RCC 7860 (cell line): ENCODE results near the gene A4GALT.
A peak's percentile ranks its signal among the peaks of the same experiment; 100 is the strongest.
"Not testable (repeated sequence)": the region's sequence is repeated elsewhere in the genome, so short reads cannot be mapped to it uniquely, and the experiment has no call there.

Experiments
- DNase-seq: peaks from one replicate; pipeline ENCODE4 v3.0.0-alpha.2; 2015; ENCODE audit warnings: low spot score
- FAIRE-seq: peaks from 2 replicates; lab custom pipeline; 2012; peaks lifted over from hg19 to GRCh38; lab: Jason Lieb, UNC

The A4GALT gene, protein sequence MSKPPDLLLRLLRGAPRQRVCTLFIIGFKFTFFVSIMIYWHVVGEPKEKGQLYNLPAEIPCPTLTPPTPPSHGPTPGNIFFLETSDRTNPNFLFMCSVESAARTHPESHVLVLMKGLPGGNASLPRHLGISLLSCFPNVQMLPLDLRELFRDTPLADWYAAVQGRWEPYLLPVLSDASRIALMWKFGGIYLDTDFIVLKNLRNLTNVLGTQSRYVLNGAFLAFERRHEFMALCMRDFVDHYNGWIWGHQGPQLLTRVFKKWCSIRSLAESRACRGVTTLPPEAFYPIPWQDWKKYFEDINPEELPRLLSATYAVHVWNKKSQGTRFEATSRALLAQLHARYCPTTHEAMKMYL

DNA sequence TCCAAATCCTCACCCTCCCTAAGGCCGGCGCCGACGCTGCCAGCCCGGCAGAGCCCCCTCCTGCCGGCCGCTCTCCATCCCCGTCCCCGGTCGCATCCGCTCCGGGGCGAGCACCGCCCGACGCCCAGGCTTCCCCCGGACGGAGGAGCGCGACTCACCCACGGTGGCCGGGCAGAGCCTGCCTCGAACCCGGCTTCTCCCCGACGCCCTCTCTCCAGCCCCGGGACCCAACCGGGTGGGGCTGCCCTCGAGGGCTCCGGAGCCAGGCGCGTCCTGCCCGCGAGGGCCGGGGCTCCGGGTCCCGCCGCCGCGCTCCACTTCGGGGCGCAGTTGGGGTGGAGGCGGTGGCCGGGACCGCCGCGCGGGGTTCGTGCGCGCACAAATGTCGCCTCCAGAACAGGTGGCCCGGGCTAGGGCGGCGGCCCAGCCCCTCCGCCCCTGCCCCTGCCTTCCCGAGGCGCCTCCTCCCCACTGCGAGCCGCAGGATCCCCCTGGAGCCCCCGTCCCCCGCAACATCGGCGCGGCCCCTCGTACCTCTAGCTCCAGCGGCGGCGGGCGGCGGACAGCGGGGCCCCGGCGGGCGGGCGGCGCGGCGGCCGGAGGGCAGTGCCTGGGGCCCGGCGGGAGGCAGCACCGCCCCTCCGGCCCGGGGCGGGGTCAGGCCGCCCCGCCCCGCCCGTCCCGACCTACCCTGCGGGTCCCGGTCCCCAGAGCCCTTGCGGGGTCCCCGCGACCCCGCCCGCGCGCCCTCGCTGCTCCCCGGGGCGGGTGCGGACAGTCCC is at the start of gene A4GALT:
Gene A4GALT, minus strand, starts transcription at position 608 of the 782 bp plus-strand sequence. CDS start 26,919 bp downstream, outside the sequence.
- no peak for FAIRE-seq
- no peak for DNase-seq

DNA sequence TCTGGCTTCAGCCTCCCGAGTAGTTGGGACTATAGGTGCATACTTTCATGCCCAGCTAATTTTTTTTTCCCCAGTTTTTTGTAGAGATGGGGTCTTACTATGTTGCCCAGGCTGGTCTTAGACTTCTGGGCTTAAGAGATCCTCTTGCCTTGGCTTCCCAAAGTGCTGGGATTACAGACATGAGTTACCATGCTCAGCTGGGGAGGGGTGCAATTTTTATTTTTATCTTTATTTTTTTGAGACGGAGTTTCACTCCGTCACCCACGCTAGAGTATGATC is 49.7 kb upstream of the A4GALT start:
- DNase-seq, result no peak
- FAIRE-seq, result no peak

DNA sequence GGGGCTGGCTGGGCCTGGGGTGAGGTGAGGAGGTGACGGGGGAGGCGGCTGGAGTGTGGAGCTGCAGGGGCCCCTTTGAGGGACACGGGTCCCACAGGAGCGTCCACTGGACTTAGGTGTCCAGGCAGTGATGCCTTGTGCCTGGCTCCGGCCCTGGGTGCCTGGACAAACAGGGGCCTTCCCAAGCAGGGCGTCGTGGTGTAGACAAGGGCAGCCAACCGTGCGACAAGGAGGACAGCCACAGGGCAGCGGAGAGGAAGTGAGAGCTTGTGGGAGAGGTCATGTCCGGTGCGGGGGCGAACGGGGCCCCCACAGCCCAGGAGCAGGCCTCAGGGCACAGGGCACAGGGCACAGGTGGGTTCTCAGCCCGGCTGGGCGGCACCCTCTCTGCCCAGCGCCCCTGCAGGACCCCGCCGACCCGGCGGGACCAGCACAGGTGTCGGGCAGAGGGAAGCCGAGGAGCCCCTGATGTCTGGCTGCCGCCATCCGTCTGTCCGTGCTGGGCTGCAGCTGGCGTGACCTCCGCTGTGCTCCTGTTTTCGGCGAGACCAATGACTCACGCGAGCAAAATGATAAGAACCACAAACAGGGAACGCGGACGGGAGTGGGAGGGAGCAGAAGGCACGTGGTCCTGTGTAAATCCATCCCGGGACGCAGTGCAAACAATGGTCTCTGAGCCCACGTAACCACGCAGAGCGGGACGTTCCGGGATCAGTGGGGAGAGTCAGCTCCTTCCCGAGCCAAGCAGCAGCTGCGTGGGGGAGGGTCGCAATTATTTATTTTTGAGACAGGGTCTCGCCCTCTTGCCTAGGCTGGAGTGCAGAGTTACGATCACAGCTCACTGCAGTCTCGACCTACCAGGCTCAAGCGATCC is 49.1 kb upstream of the A4GALT start:
- FAIRE-seq (peak; percentile 62), DNase-seq (peak; percentile 82)

DNA sequence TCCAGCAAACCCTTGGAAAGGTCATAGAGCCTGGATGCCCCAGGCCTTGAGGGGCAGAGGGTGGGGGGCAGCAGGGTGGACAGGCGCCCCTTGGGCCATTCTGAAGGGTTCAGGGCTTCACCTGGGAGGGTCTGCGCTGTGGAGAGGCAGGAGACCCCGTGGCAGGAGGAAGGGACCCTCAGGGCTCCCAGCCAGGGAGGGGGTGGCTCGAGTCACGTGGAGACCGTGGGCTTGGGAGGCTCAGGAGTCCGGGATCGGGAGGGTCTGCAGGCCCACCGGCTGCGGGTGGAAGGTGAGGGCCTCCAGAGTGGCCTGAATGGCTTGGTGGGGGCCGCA is 48.5 kb upstream of the A4GALT start:
- no peak for DNase-seq
- FAIRE-seq, result no peak

DNA sequence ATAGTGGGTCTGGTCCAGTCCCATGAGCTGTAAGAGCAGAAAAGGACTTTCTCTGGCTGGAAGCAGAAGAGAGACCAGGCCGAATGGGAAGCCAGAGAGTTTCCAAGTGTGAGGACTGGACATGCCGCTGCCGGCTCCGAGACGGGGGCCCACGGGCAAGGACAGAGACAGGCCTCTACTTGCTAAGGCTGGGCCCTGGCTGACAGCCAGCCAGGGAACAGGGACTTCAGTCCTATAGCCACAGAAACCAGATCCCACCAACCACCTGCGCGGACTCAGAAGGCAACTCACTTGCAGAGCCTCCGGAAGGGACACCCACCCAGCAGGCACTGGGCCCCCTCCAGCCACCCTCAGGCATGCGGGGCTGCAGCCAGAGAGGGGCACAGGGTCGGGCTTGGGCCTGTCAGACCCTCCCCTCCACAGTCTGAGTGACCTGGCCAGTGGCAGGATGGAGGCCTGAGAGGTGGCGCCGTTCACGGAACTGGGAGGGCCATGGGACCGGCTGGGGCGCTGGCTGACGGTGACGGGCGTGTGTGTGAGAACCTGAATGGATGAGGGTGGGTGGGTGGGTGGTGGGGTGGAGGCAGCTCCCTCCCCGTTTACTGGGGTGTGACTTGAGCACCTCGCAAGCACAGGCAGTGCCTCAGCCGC is 47.8 kb upstream of the A4GALT start:
- DNase-seq, result no peak
- no peak for FAIRE-seq

DNA sequence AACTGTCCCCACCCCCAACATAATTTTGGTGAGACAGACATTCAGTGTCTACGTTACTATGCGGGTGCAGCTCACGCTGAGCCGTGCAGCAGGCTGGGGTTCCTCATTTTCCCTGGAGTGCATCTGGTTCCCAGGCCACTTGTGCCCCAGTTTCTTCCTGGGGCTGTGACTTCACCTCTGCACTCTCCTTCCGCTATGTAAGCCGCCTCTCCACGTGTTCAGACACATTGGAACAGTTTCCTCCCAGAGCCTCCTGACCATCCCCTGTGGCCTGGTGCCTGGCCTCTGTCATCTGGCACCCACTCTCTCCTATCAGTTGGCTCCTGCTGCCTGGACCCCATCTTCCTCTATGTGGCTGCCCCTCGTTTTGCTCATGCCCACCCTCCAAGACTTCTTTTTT is 46.2 kb upstream of the A4GALT start:
- no peak for FAIRE-seq
- DNase-seq, result no peak

DNA sequence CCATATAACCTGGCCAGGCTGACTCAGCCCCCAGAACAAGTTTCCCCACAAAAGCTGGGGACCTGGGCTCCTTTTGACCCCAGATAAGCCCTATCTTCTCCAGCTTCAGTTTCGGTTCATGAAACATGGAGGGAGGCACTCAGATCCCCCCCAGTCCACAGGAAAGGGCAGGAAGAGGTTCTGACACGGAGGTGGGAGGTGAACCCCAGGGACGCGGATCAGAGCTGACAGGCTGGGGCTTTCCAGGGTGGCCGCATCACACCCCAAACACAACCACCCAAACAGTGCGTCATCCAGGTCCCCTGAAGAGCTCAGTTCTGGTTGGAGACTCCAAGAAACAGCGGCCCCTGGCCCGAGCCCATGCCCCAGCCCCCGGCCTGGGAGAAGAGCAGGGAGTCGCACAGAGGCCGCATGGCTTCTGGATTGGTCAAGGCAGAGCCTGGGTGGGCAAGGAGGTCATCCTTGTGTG is 44.3 kb upstream of the A4GALT start:
- FAIRE-seq (no peak), DNase-seq (no peak)

DNA sequence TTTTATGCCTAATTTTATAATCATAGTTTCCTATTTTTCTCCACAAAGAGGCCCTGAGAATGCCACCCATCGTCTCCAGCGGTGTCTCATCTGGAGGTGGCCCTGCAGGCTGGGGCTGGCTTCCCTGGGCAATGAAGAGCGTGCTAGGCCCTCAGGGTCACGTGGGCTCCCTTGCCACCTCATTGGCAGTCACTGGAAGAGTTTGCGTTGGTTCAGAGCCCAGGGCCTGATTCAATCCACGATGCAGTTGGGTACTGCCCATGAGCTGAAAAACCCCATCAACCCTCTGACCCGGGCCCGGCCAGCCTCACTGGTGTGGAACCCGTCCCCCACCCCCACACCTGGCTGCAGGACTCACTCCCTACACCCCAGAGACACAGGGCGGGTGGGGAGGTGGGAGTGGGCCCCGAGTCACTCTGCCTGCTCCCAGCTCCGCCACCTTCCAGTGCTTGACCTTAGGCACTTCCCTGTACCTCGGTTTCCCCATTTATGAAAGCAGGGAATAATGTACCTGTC is 43.4 kb upstream of the A4GALT start:
- FAIRE-seq, result no peak
- DNase-seq, result no peak

DNA sequence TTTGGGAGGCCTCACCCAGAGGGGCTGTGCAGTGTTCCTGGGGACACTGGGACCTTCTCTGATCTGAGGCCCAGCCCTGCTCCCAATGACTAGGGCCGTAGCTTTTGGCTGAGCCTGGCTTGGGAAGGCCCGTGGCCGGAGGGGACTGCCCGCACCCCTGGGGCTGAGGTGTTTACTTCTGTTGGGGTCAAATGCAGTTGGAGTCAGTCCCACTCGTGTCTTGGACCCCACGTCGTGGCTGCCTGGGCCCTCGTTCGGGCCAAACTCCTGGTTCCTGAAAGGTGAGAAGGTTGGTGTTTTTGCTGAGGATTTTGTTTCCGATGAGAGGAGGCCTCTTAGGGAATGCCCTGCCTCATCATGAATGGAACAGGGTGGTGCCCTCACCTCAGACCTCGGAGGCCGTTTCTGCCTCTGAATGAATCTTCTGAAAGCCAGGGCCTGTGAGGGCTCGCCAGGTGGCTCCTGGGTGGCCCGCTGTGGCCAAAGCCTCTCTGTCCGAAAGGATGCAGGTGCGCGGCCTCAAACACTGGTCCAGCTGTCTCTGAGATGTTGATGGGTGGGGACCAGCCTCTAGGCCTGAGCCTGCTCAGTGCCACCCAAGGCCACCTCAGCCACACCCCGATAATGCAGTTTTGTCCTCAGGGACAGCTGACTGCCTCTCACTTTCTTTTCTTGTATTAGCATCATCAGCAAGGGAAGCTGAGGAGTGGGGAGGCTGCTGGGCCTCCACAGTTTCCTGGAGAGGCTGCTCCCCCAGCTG is 40.3 kb upstream of the A4GALT start:
- DNase-seq, result no peak
- no peak for FAIRE-seq

DNA sequence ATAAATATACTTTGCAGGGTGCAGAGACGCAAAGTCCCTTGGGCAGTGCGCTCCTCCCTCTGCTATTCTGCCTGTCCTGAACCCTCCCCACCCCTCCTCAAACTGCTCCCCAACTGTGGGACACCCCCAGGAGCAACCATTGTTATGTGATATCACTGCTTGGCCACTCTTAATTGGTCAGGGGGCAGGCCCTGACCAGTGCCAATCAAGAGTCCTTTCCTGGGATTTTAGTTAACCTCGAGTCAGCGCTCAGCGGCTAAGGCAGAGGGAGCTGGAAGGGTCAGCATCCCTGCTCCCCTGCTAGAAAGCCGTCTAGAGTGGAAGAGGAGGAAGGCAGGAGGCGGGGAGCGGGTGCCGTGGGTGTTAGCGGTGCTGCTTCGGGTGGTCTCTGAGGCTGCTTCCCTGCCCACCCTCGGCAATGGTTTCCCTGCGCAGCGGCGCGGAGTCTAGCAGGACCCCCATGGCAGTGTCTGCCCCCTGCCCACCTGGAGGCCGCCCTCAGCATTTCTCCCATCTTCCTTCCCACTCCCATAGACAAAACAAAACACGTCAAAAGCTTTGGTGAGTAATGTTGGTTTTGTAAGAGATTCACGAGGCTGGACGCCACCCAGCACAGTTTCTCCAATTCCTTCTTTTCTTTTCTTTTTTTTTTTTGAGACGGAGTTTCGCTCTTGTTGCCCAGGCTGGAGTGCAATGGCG is 38.4 kb upstream of the A4GALT start:
- DNase-seq, result no peak

DNA sequence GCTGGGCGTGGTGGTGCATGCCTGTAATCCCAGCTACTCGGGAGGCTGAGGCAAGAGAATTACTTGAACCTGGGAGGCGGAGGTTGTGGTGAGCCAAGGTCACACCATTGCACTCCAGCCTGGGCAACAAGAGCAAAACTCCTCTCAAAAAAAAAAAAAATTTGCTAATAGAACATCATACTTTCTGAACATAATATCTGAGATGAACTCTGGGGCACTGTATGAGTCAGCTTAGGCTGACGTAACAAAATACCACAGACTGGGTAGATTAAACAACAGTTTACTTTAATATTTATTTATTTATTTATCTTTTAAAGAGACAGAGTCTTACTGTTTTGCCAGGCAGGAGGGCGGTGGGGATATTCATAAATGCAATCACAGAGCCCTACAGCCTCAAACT is 34.9 kb upstream of the A4GALT start:
- FAIRE-seq (peak; percentile 8), DNase-seq (peak; percentile 48)

More for the DNA sequence above, 38.4 kb upstream of the A4GALT start:
- no peak for FAIRE-seq

DNA sequence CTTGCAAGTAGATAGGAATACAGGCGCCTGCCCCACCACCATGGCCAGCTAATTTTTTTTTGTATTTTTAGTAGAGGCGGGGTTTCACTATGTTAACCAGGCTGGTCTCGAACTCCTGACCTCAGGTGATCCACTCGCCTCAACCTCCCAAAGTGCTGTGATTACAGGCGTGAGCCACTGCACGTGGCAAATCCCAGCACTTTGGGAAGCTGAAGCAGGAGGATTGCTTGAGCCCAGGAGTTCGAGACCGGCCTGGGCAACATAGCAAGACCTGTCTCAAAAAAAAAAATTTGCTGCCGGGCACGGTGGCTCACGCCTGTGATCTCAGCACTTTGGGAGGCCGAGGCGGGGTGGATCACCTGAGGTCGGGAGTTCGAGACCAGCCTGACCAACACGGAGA is 34.5 kb upstream of the A4GALT start:
- FAIRE-seq, DNase-seq: not testable (repeated sequence)

DNA sequence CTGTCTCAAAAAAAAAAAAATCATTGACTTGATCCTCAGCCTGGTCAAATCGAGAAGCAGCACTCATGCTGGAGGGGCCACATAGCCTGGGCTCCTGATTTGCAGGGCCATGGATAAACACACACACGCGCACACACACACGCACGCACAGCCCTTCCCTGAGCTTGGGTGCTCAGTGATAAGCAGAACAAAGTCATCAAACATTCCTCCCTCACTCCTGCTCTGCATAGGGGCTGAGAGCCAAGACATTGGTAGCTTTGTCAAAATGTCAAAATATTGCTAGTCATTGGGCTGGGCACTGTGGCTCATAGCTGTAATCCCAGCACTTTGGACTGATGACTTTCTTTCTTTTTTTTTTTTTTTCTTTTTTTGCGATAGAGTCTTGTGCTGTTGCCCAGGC is 34.0 kb upstream of the A4GALT start:
- DNase-seq (no peak), FAIRE-seq (no peak)

DNA sequence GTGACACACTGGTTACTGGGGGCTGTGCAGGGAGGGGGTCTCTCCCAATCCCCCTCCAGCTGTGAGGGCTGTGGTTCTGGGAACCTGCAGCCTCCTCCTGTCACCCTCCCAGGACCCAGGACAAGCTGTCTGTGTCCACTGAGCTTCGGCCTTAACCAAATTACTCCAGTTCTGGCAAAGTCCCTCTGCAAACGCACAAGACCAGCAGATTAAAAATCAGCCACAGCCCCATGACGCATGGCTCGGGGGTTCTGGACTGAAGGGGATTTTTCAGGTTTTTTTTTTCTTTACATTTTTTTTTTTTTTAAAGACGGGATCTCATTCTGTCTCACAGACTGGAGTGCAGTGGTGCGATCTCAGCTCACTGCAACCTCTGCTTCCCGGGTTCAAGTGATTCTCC is 32.2 kb upstream of the A4GALT start:
- DNase-seq (no peak), FAIRE-seq (no peak)

DNA sequence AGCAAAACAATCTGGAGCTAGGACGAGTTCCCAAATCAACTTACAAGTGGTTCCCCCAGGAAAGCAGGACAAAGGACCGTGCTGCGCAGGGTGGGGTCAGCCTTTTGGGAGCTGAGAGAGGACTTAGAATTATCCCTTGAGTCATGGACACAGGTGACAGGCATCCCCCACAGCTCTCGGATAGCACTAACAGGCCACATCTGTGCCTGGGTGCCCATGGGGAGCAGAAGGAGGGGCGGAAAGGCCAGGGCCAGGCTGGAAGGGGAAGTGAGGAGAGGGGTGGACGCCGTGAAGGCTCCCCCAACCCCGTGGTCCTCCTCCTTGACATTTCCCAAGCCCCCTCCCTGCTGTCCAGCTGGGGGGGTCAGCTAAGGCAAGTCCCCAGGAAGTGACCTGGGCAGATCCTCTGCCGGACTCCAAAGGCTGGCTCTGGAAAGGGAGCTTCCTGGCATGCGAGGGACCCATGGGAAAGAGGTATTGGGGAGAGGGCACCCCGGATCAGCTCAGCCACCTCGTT is 31.6 kb upstream of the A4GALT start:
- DNase-seq (no peak), FAIRE-seq (no peak)

DNA sequence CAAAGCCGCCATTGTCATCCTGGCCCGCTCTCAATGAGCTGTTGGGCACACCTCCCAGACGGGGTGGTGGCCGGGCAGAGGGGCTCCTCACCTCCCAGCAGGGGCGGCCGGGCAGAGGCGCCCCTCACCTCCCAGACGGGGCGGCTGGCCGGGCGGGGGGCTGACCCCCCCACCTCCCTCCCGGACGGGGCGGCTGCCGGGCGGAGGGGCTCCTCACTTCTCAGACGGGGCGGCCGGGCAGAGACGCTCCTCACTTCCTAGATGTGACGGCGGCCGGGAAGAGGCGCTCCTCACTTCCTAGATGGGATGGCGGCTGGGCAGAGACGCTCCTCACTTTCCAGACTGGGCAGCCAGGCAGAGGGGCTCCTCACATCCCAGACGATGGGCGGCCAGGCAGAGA is 29.8 kb upstream of the A4GALT start:
- not testable (repeated sequence) for DNase-seq, FAIRE-seq

DNA sequence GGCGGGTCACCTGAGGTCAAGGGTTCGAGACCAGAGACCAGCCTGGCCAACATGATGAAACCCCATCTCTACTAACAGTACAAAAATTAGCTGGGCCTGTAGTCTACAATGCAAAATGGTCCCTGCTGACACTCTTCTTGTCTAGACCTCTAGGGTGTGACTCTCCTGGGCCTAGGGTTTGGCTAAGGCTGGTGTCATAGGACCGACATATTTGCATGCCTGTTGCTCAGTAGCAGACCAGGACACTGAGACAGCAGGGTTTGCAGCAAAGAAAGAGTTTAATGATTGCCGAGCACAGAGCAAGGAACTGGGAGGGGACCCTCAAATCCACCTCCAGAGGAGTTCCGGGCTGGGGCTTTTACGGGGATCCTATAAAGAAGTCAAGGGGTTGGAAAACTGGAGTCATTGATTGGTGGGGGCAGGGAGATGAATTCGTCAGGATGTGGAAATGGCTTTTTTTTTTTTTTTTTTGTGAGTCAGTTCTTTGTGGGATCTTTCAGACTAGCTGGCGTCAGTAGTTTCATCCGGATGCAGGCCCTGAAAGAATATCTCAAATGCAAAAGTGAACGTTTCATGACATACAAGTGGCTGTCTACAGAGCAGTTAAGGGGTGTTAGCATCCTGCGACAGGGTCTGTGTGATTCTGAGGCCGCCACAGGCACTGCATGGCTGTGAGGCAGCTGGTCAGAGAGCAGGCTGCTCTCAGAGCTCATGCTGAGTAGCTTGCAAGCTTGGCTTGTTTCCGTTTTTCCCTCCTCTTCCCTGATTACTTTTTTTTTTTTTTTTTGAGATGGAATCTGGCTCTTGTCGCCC is 27.2 kb upstream of the A4GALT start:
- DNase-seq, result peak; percentile 52
- FAIRE-seq, result no peak

DNA sequence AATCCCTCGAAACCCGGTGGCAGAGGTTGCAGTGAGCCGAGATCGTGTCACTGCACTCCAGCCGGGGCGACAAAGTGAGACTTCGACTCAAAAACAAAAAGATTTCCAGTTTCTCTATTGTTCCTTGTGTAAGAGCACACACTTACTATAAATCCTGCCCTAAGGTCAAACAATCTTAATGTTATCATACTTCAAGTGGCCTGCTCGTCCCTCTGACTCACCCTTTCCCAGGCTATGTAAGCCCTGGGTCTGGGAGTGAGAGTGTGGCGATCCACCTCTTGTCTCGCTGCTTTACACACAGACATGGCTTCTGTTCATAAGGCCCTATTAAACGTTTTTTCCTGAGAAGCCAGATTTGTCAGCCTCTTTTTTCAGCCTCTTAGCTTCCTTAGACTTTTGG is 24.4 kb upstream of the A4GALT start:
- FAIRE-seq, result no peak
- peak; percentile 30 for DNase-seq
